GM19467 (cell line): ENCODE data around the gene FAM161A.

Source experiments
- ATAC-seq: cut with Tn5 transposase; IDR thresholded peaks from one replicate; pipeline ENCODE4 v1.9.1; 2021; ENCODE audit warnings: mild to moderate bottlenecking, moderate library complexity; ENCODE audit not compliant: unreplicated experiment

The FAM161A gene

DNA sequence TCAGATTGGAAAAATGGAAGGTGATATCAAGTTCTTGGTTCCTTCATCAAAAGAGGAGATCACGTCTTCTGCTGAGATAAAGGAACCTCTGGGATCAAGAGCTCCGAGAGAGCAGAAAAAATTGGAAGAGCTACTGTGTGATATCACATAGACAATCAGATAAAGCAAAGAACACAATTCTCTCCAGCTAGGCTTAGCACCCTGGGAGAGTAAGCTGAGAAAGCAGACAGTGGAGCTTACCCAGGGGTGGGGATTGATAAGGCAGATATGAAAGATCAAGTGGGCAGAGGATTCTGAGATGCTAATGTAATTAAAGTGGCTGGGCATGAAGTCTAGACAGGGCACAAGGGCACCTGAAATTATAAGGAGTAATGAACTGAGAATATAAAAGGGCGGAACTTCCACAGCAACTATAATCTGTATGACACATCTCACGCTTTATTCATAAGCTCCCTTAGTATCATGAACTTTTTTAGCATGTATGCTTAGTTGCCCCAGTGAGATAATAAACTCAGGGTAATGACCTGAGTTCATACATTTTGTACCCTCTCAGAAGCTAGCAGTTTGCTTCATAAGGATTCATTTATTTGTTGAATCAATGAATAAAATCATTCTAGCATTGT, 65.8 kb downstream of the FAM161A start:
- no peak for ATAC-seq

DNA sequence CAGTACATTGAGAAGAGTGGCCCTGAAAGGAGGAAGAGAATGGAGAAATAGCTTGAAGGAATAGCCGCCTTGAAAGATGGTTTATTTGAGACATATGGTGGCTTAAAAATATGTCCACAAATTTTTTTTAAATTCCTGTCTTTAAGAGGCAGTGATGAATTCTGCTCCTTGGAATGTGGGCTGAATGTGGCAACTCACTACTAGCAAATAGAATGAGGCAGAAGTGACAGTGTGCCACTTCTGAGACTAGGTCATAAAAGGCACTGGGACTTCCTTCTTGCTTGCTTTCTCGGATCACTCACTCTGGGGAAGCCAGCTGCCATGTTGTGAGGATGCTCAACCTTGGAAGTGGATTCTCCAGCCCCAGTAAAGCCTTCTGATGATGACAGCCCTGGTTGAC, 67.0 kb downstream of the FAM161A start:
- ATAC-seq, result no peak

DNA sequence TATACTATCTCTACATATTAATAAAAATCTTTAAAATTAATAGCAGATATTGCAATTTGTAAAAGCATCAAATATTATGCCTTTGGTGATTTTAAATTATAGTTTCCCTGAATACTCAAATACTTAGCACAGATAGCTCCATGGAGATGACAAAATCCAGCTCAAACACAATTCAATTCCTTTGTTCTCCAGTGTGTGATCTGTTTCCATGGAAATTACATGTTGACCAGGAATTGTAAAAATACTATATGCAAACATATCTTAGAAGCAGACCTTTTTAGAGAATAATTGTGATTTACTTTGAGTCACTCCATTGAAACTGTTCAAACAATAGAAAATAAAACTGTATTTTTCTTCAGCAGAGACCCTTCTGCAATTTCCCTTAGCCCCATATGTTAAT, 68.3 kb downstream of the FAM161A start:
- ATAC-seq, result no peak

- no peak for ATAC-seq
These were observed 69.2 kb downstream of the FAM161A start for GRCh38 chr2:61784643-61785042.

DNA sequence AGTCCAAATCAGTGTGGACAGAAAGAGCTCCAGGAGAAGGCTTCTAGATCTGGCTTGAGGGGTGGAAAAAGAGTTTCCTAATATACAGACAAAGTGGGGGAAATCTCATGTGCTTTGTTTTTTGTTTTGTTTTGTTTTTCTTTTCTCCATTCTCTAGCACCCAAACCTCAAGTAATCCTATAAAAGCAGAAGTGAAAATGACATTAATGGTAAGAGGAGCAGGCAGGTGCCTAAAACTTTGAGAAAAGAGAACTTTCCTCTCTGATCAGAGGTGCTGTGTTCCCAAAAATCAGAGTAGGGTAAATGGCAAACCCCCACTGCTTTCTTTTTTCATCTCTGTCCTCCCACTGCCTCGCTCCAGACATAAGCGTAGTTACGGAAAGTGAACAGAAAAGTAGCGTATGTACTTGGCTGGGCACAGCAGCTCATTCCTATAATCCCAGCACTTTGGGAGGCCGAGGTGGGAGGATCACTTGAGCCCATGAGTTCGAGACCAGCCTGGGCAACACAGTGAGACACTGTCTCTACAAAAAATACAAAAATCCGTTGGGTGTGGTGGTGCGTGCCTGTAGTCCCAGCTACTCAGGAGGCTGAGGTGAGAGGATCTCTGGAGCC, 77.8 kb downstream of the FAM161A start:
- ATAC-seq, result no peak
